ENCODE results near the gene MPND. TPM values are rescaled to one million over a fixed set of nuclear protein-coding genes. Genes with fewer than 3 reads are reported as not detected.

The MPND gene
- polyA plus RNA-seq, 1 of the 3 experiments (the other 2 are of a cell fraction): 21.3 TPM

DNA sequence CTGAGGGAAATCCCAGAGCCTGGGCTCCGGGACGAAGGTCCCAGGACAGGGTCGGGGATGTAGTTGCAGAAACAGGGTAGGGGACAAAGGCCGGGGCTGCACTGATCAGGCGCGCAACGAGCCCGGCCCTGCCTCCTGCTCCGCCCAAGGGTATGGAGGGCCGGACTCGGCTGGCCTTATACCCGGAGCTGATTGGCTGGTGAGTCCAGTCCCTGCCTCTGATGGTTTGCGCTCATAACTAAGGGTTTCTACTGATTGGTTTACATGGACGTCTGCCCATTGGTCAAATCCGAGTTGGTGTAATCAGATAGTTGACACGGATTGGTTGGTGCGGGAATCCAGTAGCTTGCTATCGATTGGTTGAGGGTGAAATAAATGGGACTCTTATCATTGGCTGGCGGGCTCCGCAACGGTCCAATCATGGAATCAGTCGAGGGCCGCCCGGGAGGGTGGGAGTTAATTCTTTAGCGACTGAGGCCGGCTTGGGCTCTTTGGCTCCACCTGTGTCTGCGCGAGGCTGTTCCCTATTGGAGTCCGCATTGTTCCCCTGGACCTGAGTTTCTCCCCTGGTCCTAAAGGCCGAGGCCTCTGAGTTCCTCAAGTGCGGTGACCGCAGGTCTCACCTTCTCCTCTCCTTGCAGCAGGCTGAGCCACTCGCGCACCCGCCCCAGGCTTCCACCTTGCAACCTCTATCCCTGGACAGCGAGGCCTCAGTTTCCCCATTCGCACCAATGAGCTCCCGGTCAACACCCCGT is 570 bp upstream of the MPND start (continued):
- TF ChIP-seq, protein P1, sequence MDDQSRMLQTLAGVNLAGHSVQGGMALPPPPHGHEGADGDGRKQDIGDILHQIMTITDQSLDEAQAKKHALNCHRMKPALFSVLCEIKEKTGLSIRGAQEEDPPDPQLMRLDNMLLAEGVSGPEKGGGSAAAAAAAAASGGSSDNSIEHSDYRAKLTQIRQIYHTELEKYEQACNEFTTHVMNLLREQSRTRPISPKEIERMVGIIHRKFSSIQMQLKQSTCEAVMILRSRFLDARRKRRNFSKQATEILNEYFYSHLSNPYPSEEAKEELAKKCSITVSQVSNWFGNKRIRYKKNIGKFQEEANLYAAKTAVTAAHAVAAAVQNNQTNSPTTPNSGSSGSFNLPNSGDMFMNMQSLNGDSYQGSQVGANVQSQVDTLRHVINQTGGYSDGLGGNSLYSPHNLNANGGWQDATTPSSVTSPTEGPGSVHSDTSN (IDR thresholded peaks at IDR 0.05): peak; percentile 95
- TF ChIP-seq YY1 (IDR thresholded peaks at IDR 0.05; ENCODE audit: low read depth): 0 out of 2 replicates have a peak, but pooled peaks have one; percentile 14
- no peak for TF ChIP-seq EP300 (IDR thresholded peaks at IDR 0.05; ENCODE audit: borderline replicate concordance in 1 of 2, low read depth in 1 of 2, low read length in 1 of 2)
- no peak for TF ChIP-seq FOXJ3 (CRISPR knock-in tag; IDR thresholded peaks at IDR 0.05)
- peak; percentile 62; the same call in 1 of the 2 replicates for TF ChIP-seq MXI1 (IDR thresholded peaks at IDR 0.05; ENCODE audit: low read depth, low read length)
- TF ChIP-seq CHD2 (IDR thresholded peaks at IDR 0.05; ENCODE audit: low read length, partially characterized antibody): peak; percentile 94
- TF ChIP-seq, protein P2, sequence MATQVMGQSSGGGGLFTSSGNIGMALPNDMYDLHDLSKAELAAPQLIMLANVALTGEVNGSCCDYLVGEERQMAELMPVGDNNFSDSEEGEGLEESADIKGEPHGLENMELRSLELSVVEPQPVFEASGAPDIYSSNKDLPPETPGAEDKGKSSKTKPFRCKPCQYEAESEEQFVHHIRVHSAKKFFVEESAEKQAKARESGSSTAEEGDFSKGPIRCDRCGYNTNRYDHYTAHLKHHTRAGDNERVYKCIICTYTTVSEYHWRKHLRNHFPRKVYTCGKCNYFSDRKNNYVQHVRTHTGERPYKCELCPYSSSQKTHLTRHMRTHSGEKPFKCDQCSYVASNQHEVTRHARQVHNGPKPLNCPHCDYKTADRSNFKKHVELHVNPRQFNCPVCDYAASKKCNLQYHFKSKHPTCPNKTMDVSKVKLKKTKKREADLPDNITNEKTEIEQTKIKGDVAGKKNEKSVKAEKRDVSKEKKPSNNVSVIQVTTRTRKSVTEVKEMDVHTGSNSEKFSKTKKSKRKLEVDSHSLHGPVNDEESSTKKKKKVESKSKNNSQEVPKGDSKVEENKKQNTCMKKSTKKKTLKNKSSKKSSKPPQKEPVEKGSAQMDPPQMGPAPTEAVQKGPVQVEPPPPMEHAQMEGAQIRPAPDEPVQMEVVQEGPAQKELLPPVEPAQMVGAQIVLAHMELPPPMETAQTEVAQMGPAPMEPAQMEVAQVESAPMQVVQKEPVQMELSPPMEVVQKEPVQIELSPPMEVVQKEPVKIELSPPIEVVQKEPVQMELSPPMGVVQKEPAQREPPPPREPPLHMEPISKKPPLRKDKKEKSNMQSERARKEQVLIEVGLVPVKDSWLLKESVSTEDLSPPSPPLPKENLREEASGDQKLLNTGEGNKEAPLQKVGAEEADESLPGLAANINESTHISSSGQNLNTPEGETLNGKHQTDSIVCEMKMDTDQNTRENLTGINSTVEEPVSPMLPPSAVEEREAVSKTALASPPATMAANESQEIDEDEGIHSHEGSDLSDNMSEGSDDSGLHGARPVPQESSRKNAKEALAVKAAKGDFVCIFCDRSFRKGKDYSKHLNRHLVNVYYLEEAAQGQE (IDR thresholded peaks at IDR 0.05; ENCODE audit: low read depth, low read length): no peak
- no peak for TF ChIP-seq ELF1 (IDR thresholded peaks at IDR 0.05)
- no peak for TF ChIP-seq FOXM1 (IDR thresholded peaks at IDR 0.05; ENCODE audit: low read depth)
- TF ChIP-seq, protein P3, sequence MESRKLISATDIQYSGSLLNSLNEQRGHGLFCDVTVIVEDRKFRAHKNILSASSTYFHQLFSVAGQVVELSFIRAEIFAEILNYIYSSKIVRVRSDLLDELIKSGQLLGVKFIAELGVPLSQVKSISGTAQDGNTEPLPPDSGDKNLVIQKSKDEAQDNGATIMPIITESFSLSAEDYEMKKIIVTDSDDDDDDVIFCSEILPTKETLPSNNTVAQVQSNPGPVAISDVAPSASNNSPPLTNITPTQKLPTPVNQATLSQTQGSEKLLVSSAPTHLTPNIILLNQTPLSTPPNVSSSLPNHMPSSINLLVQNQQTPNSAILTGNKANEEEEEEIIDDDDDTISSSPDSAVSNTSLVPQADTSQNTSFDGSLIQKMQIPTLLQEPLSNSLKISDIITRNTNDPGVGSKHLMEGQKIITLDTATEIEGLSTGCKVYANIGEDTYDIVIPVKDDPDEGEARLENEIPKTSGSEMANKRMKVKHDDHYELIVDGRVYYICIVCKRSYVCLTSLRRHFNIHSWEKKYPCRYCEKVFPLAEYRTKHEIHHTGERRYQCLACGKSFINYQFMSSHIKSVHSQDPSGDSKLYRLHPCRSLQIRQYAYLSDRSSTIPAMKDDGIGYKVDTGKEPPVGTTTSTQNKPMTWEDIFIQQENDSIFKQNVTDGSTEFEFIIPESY (IDR thresholded peaks at IDR 0.05; ENCODE audit: borderline replicate concordance, low read depth): no peak
- no peak for TF ChIP-seq RXRA (IDR thresholded peaks at IDR 0.05; ENCODE audit: borderline replicate concordance, low read depth)
- peak; percentile 90 for TF ChIP-seq RFX5 (IDR thresholded peaks at IDR 0.05; ENCODE audit: low read length)
- TF ChIP-seq FOSL2 (IDR thresholded peaks at IDR 0.05; ENCODE audit: borderline replicate concordance, low read depth): no peak
